ENCODE results near the gene ADGRG6.
"Not testable (repeated sequence)": the region's sequence is repeated elsewhere in the genome, so short reads cannot be mapped to it uniquely, and the experiment has no call there.

The ADGRG6 gene

DNA sequence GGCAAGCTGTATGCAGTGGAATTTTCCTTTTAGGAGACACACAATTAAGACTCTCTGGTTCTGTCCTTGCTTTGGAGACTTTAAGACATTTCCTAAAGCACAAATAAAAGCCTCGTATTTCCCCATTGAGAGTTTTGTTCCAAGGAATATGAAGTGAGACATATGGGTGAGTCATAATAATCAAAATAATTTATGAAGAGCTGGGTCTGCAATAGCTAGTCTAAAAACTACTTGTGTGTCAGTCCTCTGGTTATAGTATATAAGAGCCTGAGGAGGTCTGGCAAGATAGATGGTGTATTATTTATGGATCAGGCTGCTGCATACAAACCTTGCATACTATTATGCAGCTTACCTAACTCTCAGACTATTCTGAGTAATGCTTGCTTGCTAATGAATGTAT, 142.6 kb downstream of the ADGRG6 start:
- no peak for DNase-seq (ENCODE audit: low read depth in 2 of 2)

DNA sequence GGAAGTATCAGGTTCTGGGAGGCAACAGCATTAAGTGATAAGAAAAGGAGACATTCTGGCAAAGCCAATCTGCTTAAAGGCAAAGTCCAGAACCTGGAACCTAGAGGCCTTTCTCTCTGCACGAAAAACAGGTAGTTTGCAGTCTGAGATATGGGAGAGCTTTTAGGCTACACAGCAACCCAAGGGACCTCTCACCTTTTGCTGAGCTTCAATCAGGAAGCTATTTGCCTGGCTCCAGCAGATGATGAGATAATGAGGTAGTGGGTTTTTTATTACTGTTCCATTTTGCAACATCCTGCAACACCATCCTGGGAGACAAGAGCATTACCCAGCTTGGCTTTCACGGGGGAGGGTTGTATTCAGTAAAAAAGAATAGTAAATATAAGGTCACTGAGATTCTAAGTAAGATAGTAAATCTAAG, 143.1 kb downstream of the ADGRG6 start:
- DNase-seq (ENCODE audit: low read depth in 2 of 2), result no peak

DNA sequence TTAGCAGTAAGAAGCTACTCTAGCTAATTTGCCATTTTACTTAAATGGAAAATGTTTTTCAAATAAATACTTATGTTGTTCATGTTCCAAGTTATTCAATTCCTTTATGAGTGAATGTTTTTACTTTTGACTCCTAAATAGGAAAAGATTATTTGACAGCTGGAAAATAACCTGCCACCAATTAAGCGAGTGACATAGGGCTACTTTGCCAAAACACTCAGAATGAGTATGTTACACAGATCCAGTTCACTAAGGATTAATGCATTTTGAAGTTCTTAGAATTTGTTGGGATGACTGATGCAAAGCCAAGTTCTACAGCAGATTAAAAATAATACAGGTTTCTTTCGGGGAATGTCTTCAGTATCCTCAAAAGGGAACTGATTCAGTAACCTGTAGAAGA, 144.4 kb downstream of the ADGRG6 start:
- no peak for DNase-seq (ENCODE audit: low read depth in 2 of 2)

DNA sequence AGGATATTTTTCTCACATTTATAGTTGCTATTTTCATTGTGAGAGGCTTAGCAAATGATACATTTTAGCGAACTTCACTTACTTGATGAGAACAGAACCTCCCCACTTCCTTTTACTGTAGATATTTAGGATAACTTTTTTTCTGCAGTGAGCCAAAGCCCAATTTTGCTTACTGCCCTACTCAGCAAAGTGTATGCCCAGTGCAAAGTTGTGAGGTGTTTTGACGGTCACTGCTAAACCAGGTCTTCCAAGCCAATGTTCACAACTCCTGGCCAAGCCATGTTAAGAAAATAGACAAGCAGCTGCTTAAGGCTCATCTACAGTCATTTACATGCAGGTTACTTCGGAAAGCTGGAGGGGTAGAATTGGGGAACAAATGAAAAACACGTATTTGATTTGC, 144.8 kb downstream of the ADGRG6 start:
- no peak for DNase-seq (ENCODE audit: low read depth in 2 of 2)

DNA sequence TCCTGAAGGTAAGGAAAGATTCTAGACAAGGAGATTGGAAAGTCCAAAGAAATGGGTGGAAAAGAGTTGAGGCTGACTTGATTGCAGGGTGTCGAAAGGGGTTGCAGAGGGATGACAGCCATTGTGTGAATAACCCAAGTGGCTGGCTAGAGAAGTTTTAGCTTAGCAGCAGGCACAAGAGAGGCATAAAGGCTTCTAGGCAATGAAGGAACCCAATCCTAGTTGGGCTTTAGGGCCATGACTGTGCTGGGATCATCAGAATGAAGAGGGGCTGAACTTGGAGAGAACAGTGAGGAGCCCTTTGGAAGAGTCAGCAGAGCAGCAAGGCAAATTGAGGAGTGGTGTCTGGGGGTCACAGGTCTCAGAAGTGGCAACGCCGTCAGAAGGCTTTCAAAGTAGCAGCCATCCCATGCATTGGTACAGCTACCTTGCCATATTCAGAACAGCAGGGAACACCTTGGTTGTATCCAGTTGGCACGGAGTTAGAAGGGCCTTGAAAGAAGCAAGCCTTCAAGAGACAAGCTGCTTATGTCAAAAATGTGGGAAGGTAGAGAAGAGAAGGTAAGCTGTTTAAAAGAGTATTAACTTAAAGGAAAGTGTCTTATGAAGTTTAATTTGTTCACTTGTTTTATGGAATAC, 146.4 kb downstream of the ADGRG6 start:
- DNase-seq (ENCODE audit: low read depth in 2 of 2), result no peak

DNA sequence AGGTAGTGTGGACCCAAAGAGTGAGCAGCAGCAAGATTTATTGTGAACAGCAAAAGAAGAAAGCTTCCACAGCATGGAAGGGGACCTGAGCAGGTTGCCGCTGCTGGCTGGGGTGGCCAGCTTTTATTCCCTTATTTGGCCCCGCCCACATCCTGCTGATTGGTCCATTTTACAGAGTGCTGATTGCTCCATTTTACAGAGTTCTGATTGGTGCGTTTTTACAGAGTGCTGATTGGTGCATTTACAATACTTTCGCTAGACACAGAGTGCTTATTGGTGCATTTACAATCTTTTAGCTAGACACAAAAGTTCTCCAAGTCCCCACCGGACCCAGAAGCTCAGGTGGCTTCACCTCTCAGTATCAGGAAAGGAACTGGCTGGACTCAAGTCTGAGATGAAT, 149.0 kb downstream of the ADGRG6 start:
- not testable (repeated sequence) for DNase-seq (ENCODE audit: low read depth in 2 of 2)

DNA sequence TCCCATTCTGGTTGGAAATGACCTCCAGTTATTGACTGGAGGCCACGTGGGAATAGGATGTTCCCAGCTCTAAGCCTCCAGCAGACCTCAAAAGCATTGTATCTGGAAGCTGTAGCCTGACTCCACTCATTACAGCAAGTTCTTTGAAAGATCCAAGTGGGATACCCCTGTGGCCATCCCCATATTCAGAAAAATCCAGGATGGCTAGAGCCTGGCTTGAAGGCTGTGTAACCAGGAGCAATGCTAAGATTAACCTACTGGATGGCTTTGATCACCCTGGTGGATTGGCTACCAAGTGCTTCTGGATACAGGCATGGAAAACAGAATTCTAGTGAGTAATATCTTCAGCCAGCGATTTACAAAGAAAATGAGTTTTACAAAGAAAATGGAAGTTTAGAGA, 151.2 kb downstream of the ADGRG6 start:
- no peak for DNase-seq (ENCODE audit: low read depth in 2 of 2)

DNA sequence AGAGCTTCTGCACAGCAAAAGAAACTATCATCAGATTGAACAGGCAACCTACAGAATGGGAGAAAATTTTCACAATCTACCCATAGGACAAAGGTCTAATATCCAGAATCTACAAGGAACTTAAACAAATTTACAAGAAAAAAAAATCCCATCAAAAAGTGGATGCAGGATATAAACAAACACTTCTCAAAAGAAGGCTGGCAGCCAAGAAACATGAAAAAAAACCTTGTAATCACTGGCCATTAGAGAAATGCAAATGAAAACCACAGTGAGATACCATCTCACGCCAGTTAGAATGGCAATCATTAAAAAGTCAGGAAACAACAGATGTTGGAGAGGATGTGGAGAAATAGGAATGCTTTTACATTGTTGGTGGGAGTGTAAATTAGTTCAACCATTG, 152.4 kb downstream of the ADGRG6 start:
- not testable (repeated sequence) for DNase-seq (ENCODE audit: low read depth in 2 of 2)

DNA sequence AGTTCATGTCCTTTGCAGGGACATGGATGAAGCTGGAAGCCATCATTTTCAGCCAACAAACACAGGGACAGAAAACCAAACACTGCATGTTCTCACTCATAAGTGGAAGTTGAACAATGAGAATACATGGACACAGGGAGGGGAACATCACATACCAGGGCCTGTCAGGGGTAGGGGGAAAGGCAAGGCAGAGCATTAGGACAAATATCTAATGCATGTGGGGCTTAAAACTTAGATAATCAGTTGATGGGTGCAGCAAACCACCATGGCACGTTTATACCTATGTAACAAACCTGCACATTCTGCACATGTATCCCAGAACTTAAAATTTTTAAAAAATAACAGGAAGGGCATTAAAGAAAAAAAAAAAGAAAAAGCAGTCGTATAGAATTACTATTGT, 153.0 kb downstream of the ADGRG6 start:
- not testable (repeated sequence) for DNase-seq (ENCODE audit: low read depth in 2 of 2)

DNA sequence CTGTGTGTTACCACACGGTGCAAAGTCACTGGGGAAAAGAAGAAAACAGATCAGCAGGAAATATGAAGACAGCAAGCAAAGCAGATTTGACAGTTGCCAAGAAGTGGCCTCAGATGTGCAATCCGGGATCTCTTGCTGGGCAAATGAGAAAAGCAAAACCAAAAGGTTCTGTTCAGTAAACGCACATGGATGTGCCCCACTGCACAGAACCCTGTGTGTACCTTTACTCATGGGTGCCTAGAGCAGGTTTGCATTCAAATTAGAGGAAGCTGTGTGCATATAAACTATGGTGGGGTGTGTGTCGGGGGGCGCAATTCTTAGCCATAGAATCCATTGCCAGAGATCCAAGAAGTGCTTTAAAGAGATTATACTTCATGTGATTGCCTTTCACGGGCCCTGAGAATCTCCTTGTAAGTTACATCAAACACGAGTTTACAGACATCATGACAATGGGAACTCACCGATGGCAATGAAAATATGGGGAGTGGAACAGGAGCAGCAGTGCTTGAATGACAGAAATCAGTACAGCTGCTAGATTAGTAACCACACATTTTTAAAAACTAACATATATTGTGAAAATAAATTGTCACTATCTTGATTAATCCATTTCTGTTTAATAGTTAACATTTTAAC, 154.3 kb downstream of the ADGRG6 start:
- no peak for DNase-seq (ENCODE audit: low read depth in 2 of 2)

DNA sequence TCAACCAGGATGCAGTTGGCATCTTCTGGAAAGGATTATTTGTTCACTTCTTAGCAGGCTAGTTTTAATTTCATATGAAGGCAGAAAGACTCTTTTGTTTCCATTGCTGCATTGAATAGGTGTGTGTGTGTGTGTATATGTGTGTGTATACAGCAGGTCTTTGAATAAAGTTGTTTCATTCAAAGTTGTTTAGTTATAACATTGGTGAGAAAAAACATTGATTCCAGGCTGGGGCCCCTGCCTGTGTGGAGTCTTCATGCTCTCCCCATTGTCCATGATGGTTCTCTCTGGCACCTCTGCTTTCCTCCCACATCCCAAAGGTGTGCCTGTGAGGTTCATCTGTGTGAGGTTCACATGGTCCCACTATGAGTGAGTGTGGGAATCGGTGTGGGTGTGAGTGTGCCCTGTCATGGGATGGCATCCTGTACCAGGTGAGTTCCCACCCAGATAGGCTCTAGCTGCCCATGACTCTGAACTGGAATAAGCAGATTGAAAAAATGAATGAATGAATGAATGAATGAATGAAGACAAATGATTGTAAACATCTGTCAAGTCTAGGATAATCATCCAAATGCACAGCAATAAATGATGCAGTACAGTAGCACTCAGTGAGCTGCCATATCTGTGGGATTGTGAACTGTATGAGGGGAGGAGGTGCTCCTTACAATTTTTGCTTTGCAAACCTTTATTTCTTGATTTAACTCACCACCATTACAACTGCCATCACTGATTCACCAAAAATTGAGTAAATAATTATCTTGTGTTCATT, 156.0 kb downstream of the ADGRG6 start:
- DNase-seq (ENCODE audit: low read depth in 2 of 2), result no peak

DNA sequence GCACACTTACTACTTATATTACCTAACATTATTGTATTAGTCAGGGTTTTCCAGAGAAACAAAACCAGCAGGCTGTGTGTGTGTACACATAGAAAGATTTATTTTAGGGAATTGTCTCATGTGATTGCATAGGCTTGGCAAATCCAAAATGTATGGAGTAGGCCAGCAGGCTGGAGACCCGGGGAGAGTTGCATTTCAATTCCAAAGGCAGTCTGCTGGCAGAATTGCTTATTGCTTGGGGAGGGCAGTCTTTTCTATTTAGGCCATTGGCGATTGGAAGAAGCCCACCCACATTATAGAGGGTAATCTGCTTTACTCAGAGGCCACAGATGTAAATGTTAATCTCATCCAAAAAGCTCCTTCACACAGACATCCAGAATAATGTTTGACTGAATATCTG, 157.0 kb downstream of the ADGRG6 start:
- DNase-seq (ENCODE audit: low read depth in 2 of 2), result no peak

DNA sequence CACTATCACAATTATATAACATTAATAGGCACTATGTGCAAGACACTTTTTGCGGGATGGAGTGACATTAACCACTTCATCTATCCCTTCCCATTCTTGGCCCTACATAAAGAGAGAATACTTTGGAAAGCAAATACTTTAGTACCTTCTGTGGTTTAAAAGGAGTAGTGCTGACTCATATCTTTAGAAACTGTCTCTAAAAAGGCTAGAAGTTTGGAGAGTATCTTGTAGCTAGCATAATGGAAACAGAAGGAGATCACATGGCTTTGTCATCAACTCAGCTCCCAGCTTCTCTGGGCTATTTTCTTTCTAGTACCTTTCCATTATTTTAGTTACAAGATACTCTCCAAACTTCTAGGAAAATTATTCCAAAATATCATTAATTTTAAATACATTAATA, 157.5 kb downstream of the ADGRG6 start:
- no peak for DNase-seq (ENCODE audit: low read depth in 2 of 2)

DNA sequence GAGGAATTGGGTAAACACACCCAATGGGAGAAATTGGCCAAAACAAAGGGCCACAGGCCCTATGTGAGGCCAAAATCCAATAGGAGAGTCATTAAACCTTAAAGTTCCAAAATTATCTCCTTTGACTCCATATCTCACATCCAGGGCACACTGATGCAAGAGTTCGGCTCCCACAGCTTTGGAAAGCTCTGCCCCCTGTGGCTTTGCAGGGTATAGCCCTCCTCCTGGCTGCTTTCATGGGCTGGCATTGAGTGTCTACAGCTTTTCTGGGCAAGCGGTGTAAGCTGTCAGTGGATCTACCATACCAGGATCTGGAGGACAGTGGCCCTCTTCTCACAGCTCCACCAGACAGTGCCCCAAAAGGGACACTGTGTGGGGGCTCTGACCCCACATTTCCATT, 160.5 kb downstream of the ADGRG6 start:
- DNase-seq (ENCODE audit: low read depth in 2 of 2), result no peak

DNA sequence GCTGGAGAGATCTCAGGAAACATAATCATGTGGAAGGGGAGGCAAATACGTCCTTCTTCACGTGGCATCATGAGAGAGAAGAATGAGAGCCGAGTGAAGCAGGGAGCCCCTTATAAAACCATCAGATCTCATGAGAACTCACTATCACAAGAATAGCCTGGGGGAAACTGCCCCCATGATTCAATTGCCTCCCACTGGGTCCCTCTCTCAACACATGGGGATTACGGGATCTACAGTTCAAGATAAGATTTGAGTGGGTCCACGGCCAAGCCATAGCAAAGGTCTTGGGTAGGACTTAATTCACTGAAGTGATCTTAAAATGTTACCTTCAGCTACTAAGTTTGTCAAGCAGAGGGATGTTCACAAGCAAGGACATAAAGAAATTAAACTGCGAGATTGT, 162.2 kb downstream of the ADGRG6 start:
- no peak for DNase-seq (ENCODE audit: low read depth in 2 of 2)

DNA sequence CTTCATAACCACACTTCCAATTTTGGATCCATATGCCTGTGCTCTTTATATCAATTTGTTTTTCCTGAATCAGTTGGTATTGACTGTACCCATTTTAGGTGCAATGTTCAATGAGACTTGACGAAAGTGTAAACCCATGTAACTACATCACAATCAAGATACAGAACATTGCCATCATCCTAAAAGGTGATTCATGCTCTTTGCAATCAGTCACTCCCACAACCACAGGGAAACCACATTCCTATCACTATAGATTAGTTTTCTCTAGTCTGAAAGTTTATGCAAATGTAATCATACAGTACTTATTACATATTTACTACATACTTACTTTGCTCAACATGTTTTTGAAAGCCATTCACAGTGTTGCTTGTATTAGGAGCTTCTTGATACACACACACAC, 167.4 kb downstream of the ADGRG6 start:
- no peak for DNase-seq (ENCODE audit: low read depth in 2 of 2)

DNA sequence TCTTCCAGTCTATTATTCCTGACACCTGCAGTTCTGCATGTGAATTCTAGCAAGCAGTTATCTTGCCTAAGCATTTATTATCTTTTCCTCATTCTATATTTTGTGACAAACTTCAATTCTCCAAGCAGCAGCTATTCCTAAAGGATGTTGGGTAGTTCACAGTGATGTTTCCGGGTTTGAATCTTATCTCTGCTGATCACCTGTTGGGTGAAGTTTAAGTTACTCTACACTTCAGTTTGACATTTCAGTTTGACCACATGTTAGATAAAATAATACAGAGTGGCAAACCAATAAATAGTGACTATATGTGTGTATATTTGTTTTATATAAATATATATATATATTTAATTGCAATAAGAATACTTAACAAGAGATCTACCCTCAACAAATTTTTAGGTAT, 168.6 kb downstream of the ADGRG6 start:
- no peak for DNase-seq (ENCODE audit: low read depth in 2 of 2)

DNA sequence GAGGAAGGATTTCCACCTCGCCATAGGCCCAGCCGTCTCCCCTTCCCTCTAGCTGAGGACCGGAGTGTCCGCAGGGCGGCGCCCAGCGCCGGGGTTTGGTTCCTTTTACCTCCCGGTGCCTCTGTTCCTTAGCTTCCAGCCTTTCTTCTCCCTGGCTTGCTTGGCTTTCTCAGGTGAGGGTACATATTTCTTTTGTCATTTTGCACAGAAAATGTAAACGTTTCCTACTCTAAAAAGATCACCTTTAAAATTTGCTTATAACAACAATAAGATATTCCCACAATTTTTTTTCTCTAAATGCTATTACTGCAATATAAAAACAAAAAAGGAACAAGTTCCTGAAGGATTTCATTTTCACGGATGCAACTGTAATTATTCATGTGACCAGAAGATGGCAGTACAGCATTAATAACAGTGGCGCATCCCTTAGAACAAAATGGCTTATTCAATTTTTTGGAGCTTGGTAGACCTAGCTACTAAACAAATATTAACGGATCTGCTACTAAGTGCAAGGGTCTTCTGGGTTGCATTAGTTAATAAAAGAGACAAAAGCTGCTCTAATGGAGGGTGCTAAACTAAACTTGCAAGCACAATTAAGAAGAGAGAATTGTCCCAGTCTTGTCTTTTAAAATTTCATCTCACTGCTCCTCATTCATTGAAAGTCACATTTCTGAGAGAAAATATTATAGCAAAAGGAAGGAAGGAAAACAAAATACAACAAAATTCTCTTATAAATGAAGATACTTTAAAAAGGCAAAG, 172.9 kb downstream of the ADGRG6 start:
- no peak for DNase-seq (ENCODE audit: low read depth in 2 of 2)

DNA sequence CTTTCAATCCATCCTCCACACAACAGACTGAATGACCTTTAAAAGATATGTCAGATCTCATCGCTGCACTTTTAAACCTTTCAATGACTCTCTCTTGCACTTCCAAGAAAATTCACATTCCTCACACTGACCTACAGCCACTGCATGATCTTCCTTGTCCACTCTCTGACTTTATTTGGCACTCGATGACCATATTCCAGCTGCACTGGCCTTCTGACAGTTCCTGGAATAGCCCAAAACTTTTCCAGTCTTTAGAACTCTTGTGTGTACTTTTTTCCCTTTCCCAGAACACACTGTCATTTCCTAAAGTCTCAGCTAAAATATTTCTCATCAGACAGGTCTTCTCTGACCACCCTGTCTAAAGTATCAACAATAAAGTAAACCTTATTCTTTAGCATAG, 174.6 kb downstream of the ADGRG6 start:
- no peak for DNase-seq (ENCODE audit: low read depth in 2 of 2)

DNA sequence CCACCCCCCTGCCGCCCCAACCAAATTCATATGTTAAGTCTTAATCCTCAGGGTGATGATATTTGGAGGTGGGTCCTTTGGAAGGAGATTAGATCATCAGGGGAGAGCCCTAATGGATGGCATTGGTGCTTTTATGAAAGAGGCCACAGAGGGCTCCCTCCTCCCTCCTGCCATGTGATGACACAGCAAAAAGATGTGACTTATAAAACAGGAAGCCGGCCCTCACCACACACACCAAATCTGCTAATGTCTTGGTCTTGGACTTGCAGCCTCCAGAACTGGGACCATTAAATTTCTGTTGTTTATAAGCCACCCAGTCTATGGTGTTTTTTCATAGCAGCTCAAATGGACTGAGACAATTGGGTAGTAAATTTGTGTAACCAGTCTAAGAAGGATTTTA, 176.3 kb downstream of the ADGRG6 start:
- no peak for DNase-seq (ENCODE audit: low read depth in 2 of 2)

DNA sequence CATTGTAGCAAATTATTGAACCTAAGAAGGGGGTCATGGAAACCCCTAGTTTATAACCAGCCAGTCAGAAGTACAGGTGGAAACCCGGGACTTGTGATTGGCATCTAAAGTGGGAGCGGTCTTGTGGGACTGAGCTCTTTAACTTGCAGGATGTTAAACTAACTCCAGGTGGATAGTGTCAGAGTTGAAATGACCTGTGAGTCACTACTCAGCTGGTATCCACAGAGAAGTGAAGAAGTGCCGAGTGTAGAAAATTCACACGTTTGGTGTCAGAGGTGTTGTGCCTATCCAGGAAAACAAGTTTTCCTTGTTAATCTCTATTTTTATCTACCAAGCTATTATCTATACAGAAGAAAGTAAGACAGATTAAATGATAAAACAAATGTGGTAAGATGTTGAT, 179.7 kb downstream of the ADGRG6 start:
- no peak for DNase-seq (ENCODE audit: low read depth in 2 of 2)

DNA sequence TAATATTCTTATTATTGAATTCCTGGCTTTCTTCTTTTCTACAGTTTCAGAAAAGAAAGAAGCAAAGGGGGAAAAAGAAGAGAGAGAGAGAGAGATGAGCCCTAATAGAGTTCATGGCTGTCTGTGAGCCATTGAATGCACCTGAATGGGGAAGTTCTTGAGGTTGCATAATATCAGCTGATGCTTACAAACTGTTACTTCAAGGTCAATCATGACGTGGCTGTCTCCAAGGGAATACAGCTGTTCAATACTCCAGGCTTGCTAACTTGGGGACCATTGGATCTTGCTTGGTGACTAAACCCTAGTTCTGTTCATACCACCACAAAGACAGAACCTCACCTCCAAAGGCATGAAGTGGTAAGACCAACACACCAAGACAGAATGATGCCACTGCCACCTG, 180.4 kb downstream of the ADGRG6 start:
- no peak for DNase-seq (ENCODE audit: low read depth in 2 of 2)

DNA sequence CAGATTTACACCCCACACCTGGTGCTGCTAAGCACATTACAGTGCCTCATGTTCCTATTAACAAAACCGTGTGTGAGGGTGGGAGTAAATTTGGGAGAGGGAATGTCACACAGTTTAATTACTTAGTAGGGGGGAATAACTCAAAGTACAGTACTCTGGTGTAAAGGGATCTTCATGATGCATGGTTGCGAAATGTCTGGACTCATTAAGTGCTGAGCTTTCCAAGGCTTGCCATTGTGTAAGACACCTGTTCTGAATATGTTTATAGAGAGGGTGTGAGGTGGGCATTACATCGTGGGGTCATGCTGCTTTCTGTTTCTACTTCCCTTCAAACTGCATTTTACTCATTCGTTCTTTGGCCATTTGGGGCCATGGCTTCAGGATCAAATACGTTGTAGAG, 181.2 kb downstream of the ADGRG6 start:
- no peak for DNase-seq (ENCODE audit: low read depth in 2 of 2)
